Memory B cell (primary cell): ENCODE data around the gene USP36.
A peak's percentile ranks its signal among the peaks of the same experiment; 100 is the strongest.

Source experiments
- ATAC-seq: fragments of 150-1000 bp; cut with Tn5 transposase; 2 replicates; pipeline ENCODE4 v1.10.0; 2021; ENCODE audit warnings: low read depth, mild to moderate bottlenecking, moderate library complexity
- DNase-seq, 2 donors: peaks; one replicate each; pipeline ENCODE4 v3.0.0; 2022; ENCODE audit warnings: low spot score in 2 of 2
- H3K27ac Mint-ChIP-seq: one replicate; pipeline ENCODE4 v1.8.0; 2022; ENCODE audit warnings: mild to moderate bottlenecking, moderate library complexity, mixed read lengths
- H3K27me3 Mint-ChIP-seq: one replicate; pipeline ENCODE4 v1.8.0; 2022; ENCODE audit warnings: mixed read lengths
- H3K36me3 Mint-ChIP-seq: one replicate; pipeline ENCODE4 v1.8.0; 2022; ENCODE audit warnings: mild to moderate bottlenecking, mixed read lengths
- H3K4me1 Mint-ChIP-seq: one replicate; pipeline ENCODE4 v1.8.0; 2022; ENCODE audit warnings: mixed read lengths
- H3K4me3 Mint-ChIP-seq: one replicate; pipeline ENCODE4 v1.8.0; 2022; ENCODE audit warnings: mild to moderate bottlenecking, moderate library complexity, mixed read lengths
- H3K9me3 Mint-ChIP-seq: one replicate; pipeline ENCODE4 v1.8.0; 2022; ENCODE audit warnings: mixed read lengths

Gene USP36

GRCh38 chr17:78823282-78824046 is 17.1 kb downstream of the USP36 start:
- H3K36me3 Mint-ChIP-seq: peaks cover 48% of the 10 kb centered on the region
- H3K27ac Mint-ChIP-seq: no peak overlapping the region
- no peaks in the 10 kb centered on the region for H3K27me3 Mint-ChIP-seq
- DNase-seq (no peak), ATAC-seq (no peak)
- H3K4me3 Mint-ChIP-seq: no peak overlapping the region
- peaks cover 16% of the 10 kb centered on the region for H3K4me1 Mint-ChIP-seq
- no peaks in the 10 kb centered on the region for H3K9me3 Mint-ChIP-seq

GRCh38 chr17:78822552-78822951 is 18.1 kb downstream of the USP36 start:
- Mint-ChIP-seq H3K4me3 (no peak overlapping the region), H3K27ac (peak overlapping the region; percentile 1), H3K27me3 (no peaks in the 10 kb centered on the region), H3K36me3 (peaks cover 44% of the 10 kb centered on the region), H3K9me3 (no peaks in the 10 kb centered on the region), H3K4me1 (peaks cover 17% of the 10 kb centered on the region)
- DNase-seq (no peak), ATAC-seq (no peak)

- no peak for DNase-seq
- Mint-ChIP-seq H3K27me3 (no peaks in the 10 kb centered on the region), H3K27ac (no peak overlapping the region), H3K4me3 (no peak overlapping the region), H3K4me1 (peaks cover 12% of the 10 kb centered on the region), H3K9me3 (no peaks in the 10 kb centered on the region), H3K36me3 (peaks cover 44% of the 10 kb centered on the region)
- no peak for ATAC-seq
These were observed 18.7 kb downstream of the USP36 start for GRCh38 chr17:78821961-78822360.

GRCh38 chr17:78820841-78821240 is 19.8 kb downstream of the USP36 start:
- H3K9me3 Mint-ChIP-seq: no peaks in the 10 kb centered on the region
- H3K36me3 Mint-ChIP-seq: peaks cover 44% of the 10 kb centered on the region
- H3K27me3 Mint-ChIP-seq: no peaks in the 10 kb centered on the region
- no peak overlapping the region for H3K27ac Mint-ChIP-seq
- H3K4me1 Mint-ChIP-seq: peaks cover 12% of the 10 kb centered on the region
- H3K4me3 Mint-ChIP-seq: no peak overlapping the region
- ATAC-seq: no peak
- no peak for DNase-seq

- Mint-ChIP-seq H3K27ac (no peak overlapping the region), H3K36me3 (peaks cover 45% of the 10 kb centered on the region), H3K9me3 (no peaks in the 10 kb centered on the region), H3K4me1 (peaks cover 12% of the 10 kb centered on the region), H3K27me3 (no peaks in the 10 kb centered on the region), H3K4me3 (no peak overlapping the region)
- ATAC-seq: no peak
- no peak for DNase-seq
These were observed 20.5 kb downstream of the USP36 start for GRCh38 chr17:78819806-78820792.

GRCh38 chr17:78819402-78819801 is 21.2 kb downstream of the USP36 start:
- ATAC-seq (no peak), DNase-seq (no peak)
- no peaks in the 10 kb centered on the region for H3K27me3 Mint-ChIP-seq
- no peak overlapping the region for H3K4me3 Mint-ChIP-seq
- H3K27ac Mint-ChIP-seq: peak overlapping the region; percentile 79
- H3K4me1 Mint-ChIP-seq: peaks cover 12% of the 10 kb centered on the region
- no peaks in the 10 kb centered on the region for H3K9me3 Mint-ChIP-seq
- peaks cover 40% of the 10 kb centered on the region for H3K36me3 Mint-ChIP-seq

GRCh38 chr17:78818932-78819331 is 21.7 kb downstream of the USP36 start:
- H3K36me3 Mint-ChIP-seq: peaks cover 41% of the 10 kb centered on the region

GRCh38 chr17:78818152-78818846 is 22.3 kb downstream of the USP36 start:
- Mint-ChIP-seq H3K4me3 (no peak overlapping the region), H3K27me3 (no peaks in the 10 kb centered on the region), H3K9me3 (no peaks in the 10 kb centered on the region), H3K27ac (peak overlapping the region; percentile 79), H3K4me1 (peaks cover 10% of the 10 kb centered on the region), H3K36me3 (peaks cover 38% of the 10 kb centered on the region)
- no peak for ATAC-seq
- DNase-seq: no peak

More at GRCh38 chr17:78818932-78819331, 21.7 kb downstream of the USP36 start:
- DNase-seq: no peak
- H3K4me3 Mint-ChIP-seq: no peak overlapping the region
- no peaks in the 10 kb centered on the region for H3K27me3 Mint-ChIP-seq
- H3K27ac Mint-ChIP-seq: peak overlapping the region; percentile 79
- peaks cover 12% of the 10 kb centered on the region for H3K4me1 Mint-ChIP-seq
- H3K9me3 Mint-ChIP-seq: no peaks in the 10 kb centered on the region
- peak; percentile 71 for ATAC-seq

GRCh38 chr17:78817123-78817522 is 23.5 kb downstream of the USP36 start:
- H3K4me3 Mint-ChIP-seq: no peak overlapping the region
- ATAC-seq: no peak
- no peaks in the 10 kb centered on the region for H3K9me3 Mint-ChIP-seq
- DNase-seq: no peak
- peaks cover 38% of the 10 kb centered on the region for H3K36me3 Mint-ChIP-seq
- H3K4me1 Mint-ChIP-seq: peaks cover 10% of the 10 kb centered on the region
- no peaks in the 10 kb centered on the region for H3K27me3 Mint-ChIP-seq
- H3K27ac Mint-ChIP-seq: peak overlapping the region; percentile 21

GRCh38 chr17:78815696-78816095 is 24.9 kb downstream of the USP36 start:
- Mint-ChIP-seq H3K4me1 (peaks cover 10% of the 10 kb centered on the region), H3K4me3 (no peak overlapping the region), H3K36me3 (peaks cover 41% of the 10 kb centered on the region), H3K27me3 (no peaks in the 10 kb centered on the region), H3K27ac (no peak overlapping the region), H3K9me3 (no peaks in the 10 kb centered on the region)
- DNase-seq (no peak), ATAC-seq (no peak)

GRCh38 chr17:78812855-78813254 is 27.8 kb downstream of the USP36 start:
- H3K36me3 Mint-ChIP-seq: peaks cover 36% of the 10 kb centered on the region
- DNase-seq: no peak
- ATAC-seq: no peak
- H3K27me3 Mint-ChIP-seq: no peaks in the 10 kb centered on the region
- H3K4me3 Mint-ChIP-seq: no peak overlapping the region
- no peaks in the 10 kb centered on the region for H3K9me3 Mint-ChIP-seq
- no peaks in the 10 kb centered on the region for H3K4me1 Mint-ChIP-seq
- peak overlapping the region; percentile 60 for H3K27ac Mint-ChIP-seq

GRCh38 chr17:78808163-78808562 is 32.5 kb downstream of the USP36 start:
- Mint-ChIP-seq H3K27ac (no peak overlapping the region), H3K9me3 (no peaks in the 10 kb centered on the region), H3K4me3 (no peak overlapping the region), H3K27me3 (no peaks in the 10 kb centered on the region), H3K36me3 (peaks cover 32% of the 10 kb centered on the region), H3K4me1 (peaks cover 20% of the 10 kb centered on the region)
- DNase-seq: no peak
- no peak for ATAC-seq

- H3K36me3 Mint-ChIP-seq: peaks cover 34% of the 10 kb centered on the region
These were observed 34.2 kb downstream of the USP36 start for GRCh38 chr17:78806451-78806850.

GRCh38 chr17:78805301-78805700 is 35.3 kb downstream of the USP36 start:
- H3K27ac Mint-ChIP-seq: peak overlapping the region; percentile 90

More at GRCh38 chr17:78806451-78806850, 34.2 kb downstream of the USP36 start:
- Mint-ChIP-seq H3K9me3 (no peaks in the 10 kb centered on the region), H3K27ac (peak overlapping the region; percentile 90), H3K4me3 (no peak overlapping the region), H3K27me3 (no peaks in the 10 kb centered on the region), H3K4me1 (peaks cover 20% of the 10 kb centered on the region)
- DNase-seq (peak in 1 of 2 donors; percentile 20), ATAC-seq (peak; percentile 74)

More at GRCh38 chr17:78805301-78805700, 35.3 kb downstream of the USP36 start:
- H3K4me1 Mint-ChIP-seq: peaks cover 22% of the 10 kb centered on the region
- ATAC-seq: peak; percentile 7
- no peak overlapping the region for H3K4me3 Mint-ChIP-seq
- no peaks in the 10 kb centered on the region for H3K9me3 Mint-ChIP-seq
- H3K36me3 Mint-ChIP-seq: peaks cover 32% of the 10 kb centered on the region
- H3K27me3 Mint-ChIP-seq: no peaks in the 10 kb centered on the region
- no peak for DNase-seq
